Endothelial cell of hepatic sinusoid (primary cell): ENCODE measurements around the gene TSPAN5.

Source experiments
- in situ Hi-C: cut with HindIII; loops from 2 replicates; pipeline ENCODE4 v1.10.0; 2017; ENCODE audit warnings: low sequenced_read_pairs

The TSPAN5 gene

GRCh38 chr4:98652996-98653395, 5.4 kb downstream of the TSPAN5 start:
- in situ Hi-C loops: no loop called here

- in situ Hi-C loops: no loop called here
These were observed 9.8 kb downstream of the TSPAN5 start for GRCh38 chr4:98648602-98649001.

- in situ Hi-C loops: no loop called here
These were observed 12.0 kb downstream of the TSPAN5 start for GRCh38 chr4:98646422-98646821.

- in situ Hi-C loops: no loop called here
These were observed 12.9 kb downstream of the TSPAN5 start for GRCh38 chr4:98645527-98645926.

GRCh38 chr4:98643755-98644154, 14.7 kb downstream of the TSPAN5 start:
- in situ Hi-C loops: loop anchor here (5.0 kb wide), 1 partner anchor 96 kb away; no protein-coding TSS in a partner anchor

GRCh38 chr4:98642991-98643426, 15.4 kb downstream of the TSPAN5 start:
- in situ Hi-C loops: loop anchor here (5.0 kb wide), 1 partner anchor 96 kb away; no protein-coding TSS in a partner anchor

GRCh38 chr4:98641906-98642668, 16.3 kb downstream of the TSPAN5 start:
- in situ Hi-C loops: loop anchor here (5.0 kb wide), 1 partner anchor 95 kb away; no protein-coding TSS in a partner anchor

GRCh38 chr4:98641376-98641775, 17.0 kb downstream of the TSPAN5 start:
- in situ Hi-C loops: loop anchor here (5.0 kb wide), 1 partner anchor 94 kb away; no protein-coding TSS in a partner anchor

GRCh38 chr4:98639523-98639922, 18.9 kb downstream of the TSPAN5 start:
- in situ Hi-C loops: no loop called here

- in situ Hi-C loops: no loop called here
These were observed 19.3 kb downstream of the TSPAN5 start for GRCh38 chr4:98639108-98639507.

GRCh38 chr4:98638661-98639060, 19.8 kb downstream of the TSPAN5 start:
- in situ Hi-C loops: no loop called here

GRCh38 chr4:98634061-98634460, 24.4 kb downstream of the TSPAN5 start:
- in situ Hi-C loops: no loop called here

GRCh38 chr4:98633159-98633558, 25.3 kb downstream of the TSPAN5 start:
- in situ Hi-C loops: no loop called here

- in situ Hi-C loops: no loop called here
These were observed 26.2 kb downstream of the TSPAN5 start for GRCh38 chr4:98632258-98632657.

GRCh38 chr4:98631506-98631905, 26.9 kb downstream of the TSPAN5 start:
- in situ Hi-C loops: no loop called here

- in situ Hi-C loops: no loop called here
These were observed 27.5 kb downstream of the TSPAN5 start for GRCh38 chr4:98630737-98631454.

- in situ Hi-C loops: no loop called here
These were observed 30.7 kb downstream of the TSPAN5 start for GRCh38 chr4:98627531-98628257.

GRCh38 chr4:98626350-98626749, 32.1 kb downstream of the TSPAN5 start:
- in situ Hi-C loops: no loop called here

GRCh38 chr4:98625920-98626319, 32.5 kb downstream of the TSPAN5 start:
- in situ Hi-C loops: no loop called here

GRCh38 chr4:98625399-98625798, 33.0 kb downstream of the TSPAN5 start:
- in situ Hi-C loops: no loop called here

GRCh38 chr4:98624642-98625041, 33.8 kb downstream of the TSPAN5 start:
- in situ Hi-C loops: no loop called here
